ENCODE measurements around the gene VAMP1. TPM values are rescaled to one million over a fixed set of nuclear protein-coding genes. Genes with fewer than 3 reads are reported as not detected.

Gene VAMP1
- total RNA-seq, 1 experiment from 2014 or later = 13.9 TPM

DNA sequence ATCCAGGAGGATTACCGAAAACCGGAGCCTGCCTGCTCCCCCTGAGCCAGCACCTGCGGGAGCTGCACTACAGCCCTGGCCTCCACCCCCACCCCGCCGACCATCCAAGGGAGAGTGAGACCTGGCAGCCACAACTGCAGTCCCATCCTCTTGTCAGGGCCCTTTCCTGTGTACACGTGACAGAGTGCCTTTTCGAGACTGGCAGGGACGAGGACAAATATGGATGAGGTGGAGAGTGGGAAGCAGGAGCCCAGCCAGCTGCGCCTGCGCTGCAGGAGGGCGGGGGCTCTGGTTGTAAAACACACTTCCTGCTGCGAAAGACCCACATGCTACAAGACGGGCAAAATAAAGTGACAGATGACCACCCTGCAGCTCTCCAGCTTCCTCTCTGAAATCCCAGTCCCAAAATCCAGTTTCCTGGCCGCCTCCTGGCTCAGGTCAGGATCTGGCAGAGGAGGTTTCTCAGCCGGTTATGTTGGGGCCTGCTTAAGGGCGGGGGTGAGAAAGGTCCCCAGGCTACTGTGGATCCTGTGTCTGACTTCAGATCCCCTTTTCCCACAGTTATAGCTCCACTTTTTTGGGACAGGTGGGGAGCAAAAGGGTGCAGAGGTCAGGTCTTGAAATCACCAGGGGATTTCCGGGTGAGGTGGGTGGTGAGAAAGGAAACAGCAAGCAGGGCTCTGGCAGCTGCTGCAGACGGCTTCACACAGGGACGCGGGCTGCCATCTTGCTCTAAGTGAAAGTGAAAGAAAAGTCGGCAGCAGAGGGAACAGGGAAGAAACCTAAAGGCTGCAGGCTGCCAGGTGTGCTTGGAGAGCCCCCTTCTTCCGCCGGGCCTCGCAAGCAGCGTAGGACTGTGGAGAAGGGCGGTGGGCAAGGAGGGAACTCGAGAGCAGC is 18.9 kb downstream of the VAMP1 start, which contains the start of gene TAPBPL:
Gene TAPBPL (plus strand): TSS at position 695 of the 897 bp plus-strand sequence. CDS start 207 bp downstream, outside the sequence.
- intact Hi-C loops (cut with micrococcal nuclease) = no loop called here
- DNase-seq (no peak), ATAC-seq (peak; percentile 72)
- peak within 1 kb of the TSS; percentile 16; the same call in 1 of the 2 replicates for H3K9ac ChIP-seq (ENCODE audit: low read length)
- H3K4me1 ChIP-seq (ENCODE audit: insufficient read depth, low read length) = peaks cover 8% of the 10 kb centered on the region; the same call in 1 of the 2 replicates
- peak within 1 kb of the TSS; percentile 19; the same call in 1 of the 2 replicates for H3K4me3 ChIP-seq (ENCODE audit: low read length)
- H3K9me3 ChIP-seq (ENCODE audit: low read length) = no peaks in the 10 kb centered on the region
- no peaks in the 10 kb centered on the region for H3K79me2 ChIP-seq (ENCODE audit: low read length)
- POLR2A ChIA-PET (ENCODE audit: unreplicated experiment) = no interaction called here
- H3K27me3 ChIP-seq (ENCODE audit: low read length) = no peaks in the 10 kb centered on the region
- peak within 1 kb of the TSS; percentile 55 for H3K4me2 ChIP-seq (ENCODE audit: low read length)
- no peak within 1 kb of the TSS for H3K27ac ChIP-seq (ENCODE audit: low read length)
- TF ChIP-seq EZH2 (IDR thresholded peaks at IDR 0.05; ENCODE audit: low read length, unreplicated experiment) (no peak), EZH2phosphoT487 (IDR thresholded peaks at IDR 0.05; ENCODE audit: borderline replicate concordance, low read length) (no peak)
- TF ChIP-seq, protein P1, sequence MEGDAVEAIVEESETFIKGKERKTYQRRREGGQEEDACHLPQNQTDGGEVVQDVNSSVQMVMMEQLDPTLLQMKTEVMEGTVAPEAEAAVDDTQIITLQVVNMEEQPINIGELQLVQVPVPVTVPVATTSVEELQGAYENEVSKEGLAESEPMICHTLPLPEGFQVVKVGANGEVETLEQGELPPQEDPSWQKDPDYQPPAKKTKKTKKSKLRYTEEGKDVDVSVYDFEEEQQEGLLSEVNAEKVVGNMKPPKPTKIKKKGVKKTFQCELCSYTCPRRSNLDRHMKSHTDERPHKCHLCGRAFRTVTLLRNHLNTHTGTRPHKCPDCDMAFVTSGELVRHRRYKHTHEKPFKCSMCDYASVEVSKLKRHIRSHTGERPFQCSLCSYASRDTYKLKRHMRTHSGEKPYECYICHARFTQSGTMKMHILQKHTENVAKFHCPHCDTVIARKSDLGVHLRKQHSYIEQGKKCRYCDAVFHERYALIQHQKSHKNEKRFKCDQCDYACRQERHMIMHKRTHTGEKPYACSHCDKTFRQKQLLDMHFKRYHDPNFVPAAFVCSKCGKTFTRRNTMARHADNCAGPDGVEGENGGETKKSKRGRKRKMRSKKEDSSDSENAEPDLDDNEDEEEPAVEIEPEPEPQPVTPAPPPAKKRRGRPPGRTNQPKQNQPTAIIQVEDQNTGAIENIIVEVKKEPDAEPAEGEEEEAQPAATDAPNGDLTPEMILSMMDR (conservative IDR thresholded peaks at IDR 0.05; ENCODE audit: low read depth, low read length) = no peak
- no peaks in the 10 kb centered on the region for H3K9me2 ChIP-seq (replicated peaks; ENCODE audit: low read length)
- CTCF ChIA-PET = no interaction called here
- no peaks in the 10 kb centered on the region for H3K36me3 ChIP-seq (ENCODE audit: low read depth, low read length)
- H4K20me1 ChIP-seq (ENCODE audit: low read length) = no peaks in the 10 kb centered on the region
- BruUV-seq (replicated peaks) = TSS peak; percentile 26
- peak within 1 kb of the TSS; percentile 87 for H2AFZ ChIP-seq (ENCODE audit: low read length)
- no peaks in the 10 kb centered on the region for H3F3A ChIP-seq (ENCODE audit: low read length, unreplicated experiment)

DNA sequence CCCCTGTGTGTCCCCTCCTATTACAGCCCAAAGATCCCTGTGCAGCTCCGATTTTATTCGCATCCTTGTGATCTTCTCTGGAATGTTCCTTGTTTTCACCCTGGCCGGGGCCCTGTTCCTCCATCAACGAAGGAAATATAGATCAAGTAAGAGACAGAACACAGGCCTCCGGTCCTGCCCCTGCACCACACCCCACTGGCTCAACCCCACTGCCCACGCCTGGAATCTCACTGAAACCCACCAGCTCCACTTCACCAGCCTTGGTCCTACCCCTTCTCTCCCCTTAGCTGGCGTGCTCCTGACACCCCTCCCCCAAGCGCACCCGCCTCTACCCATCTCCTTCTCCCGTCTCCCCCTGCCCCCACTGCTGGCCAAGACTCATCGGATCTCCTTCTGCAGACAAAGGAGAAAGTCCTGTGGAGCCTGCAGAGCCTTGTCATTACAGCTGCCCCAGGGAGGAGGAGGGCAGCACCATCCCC is 19.6 kb downstream of the VAMP1 start:
- H3K4me3 ChIP-seq (ENCODE audit: low read length) = no peak overlapping the region
- TF ChIP-seq, protein P1 (conservative IDR thresholded peaks at IDR 0.05; ENCODE audit: low read depth, low read length) = no peak
- TF ChIP-seq EZH2 (IDR thresholded peaks at IDR 0.05; ENCODE audit: low read length, unreplicated experiment) = no peak
- no peak for TF ChIP-seq EZH2phosphoT487 (IDR thresholded peaks at IDR 0.05; ENCODE audit: borderline replicate concordance, low read length)
- no TSS peak for BruUV-seq (replicated peaks)
- DNase-seq = no peak
- H3K4me2 ChIP-seq (ENCODE audit: low read length) = no peak overlapping the region
- H3K79me2 ChIP-seq (ENCODE audit: low read length) = no peaks in the 10 kb centered on the region
- no peaks in the 10 kb centered on the region for H3K9me2 ChIP-seq (replicated peaks; ENCODE audit: low read length)
- no peak overlapping the region for H3K9ac ChIP-seq (ENCODE audit: low read length)
- POLR2A ChIA-PET (ENCODE audit: unreplicated experiment) = no interaction called here
- no peaks in the 10 kb centered on the region for H3K9me3 ChIP-seq (ENCODE audit: low read length)
- H3K27me3 ChIP-seq (ENCODE audit: low read length) = no peaks in the 10 kb centered on the region
- H3K4me1 ChIP-seq (ENCODE audit: insufficient read depth, low read length) = peaks cover 8% of the 10 kb centered on the region; the same call in 1 of the 2 replicates
- intact Hi-C loops (cut with micrococcal nuclease) = no loop called here
- ATAC-seq = no peak; the same call in 1 of the 2 replicates
- H3K27ac ChIP-seq (ENCODE audit: low read length) = no peak overlapping the region
- H2AFZ ChIP-seq (ENCODE audit: low read length) = no peak overlapping the region
- no peaks in the 10 kb centered on the region for H3K36me3 ChIP-seq (ENCODE audit: low read depth, low read length)
- H3F3A ChIP-seq (ENCODE audit: low read length, unreplicated experiment) = no peaks in the 10 kb centered on the region
- CTCF ChIA-PET = no interaction called here
- no peaks in the 10 kb centered on the region for H4K20me1 ChIP-seq (ENCODE audit: low read length)
